ENCODE data around the gene SAYSD1. TPM values are rescaled to one million over a fixed set of nuclear protein-coding genes. Genes with fewer than 3 reads are reported as not detected.
A peak's percentile ranks its signal among the peaks of the same experiment; 100 is the strongest.

SAYSD1 gene
- total RNA-seq, 1 experiment from 2014 or later = 12.2 TPM

- Histone ChIP-seq H4K20me1 (ENCODE audit: low read length) (no peaks in the 10 kb centered on the region), H3K9ac (ENCODE audit: low read length) (no peak overlapping the region), H3K27ac (ENCODE audit: low read length) (no peak overlapping the region), H3K9me3 (ENCODE audit: low read length) (no peaks in the 10 kb centered on the region), H3K4me2 (ENCODE audit: low read length) (no peak overlapping the region), H3K4me1 (ENCODE audit: insufficient read depth, low read length) (no peaks in the 10 kb centered on the region), H3K36me3 (ENCODE audit: low read depth, low read length) (no peaks in the 10 kb centered on the region), H3K79me2 (ENCODE audit: low read length) (no peaks in the 10 kb centered on the region), H2AFZ (ENCODE audit: low read length) (no peak overlapping the region), H3F3A (ENCODE audit: low read length, unreplicated experiment) (no peaks in the 10 kb centered on the region), H3K9me2 (replicated peaks; ENCODE audit: low read length) (no peaks in the 10 kb centered on the region), H3K27me3 (ENCODE audit: low read length) (peaks cover 20% of the 10 kb centered on the region), H3K4me3 (ENCODE audit: low read length) (no peak overlapping the region)
- ATAC-seq (no peak), DNase-seq (no peak)
- TF ChIP-seq EZH2phosphoT487 (IDR thresholded peaks at IDR 0.05; ENCODE audit: borderline replicate concordance, low read length) (no peak), CTCF (conservative IDR thresholded peaks at IDR 0.05; ENCODE audit: low read depth, low read length) (no peak), EZH2 (IDR thresholded peaks at IDR 0.05; ENCODE audit: low read length, unreplicated experiment) (no peak)
- ChIA-PET POLR2A (ENCODE audit: unreplicated experiment) (no interaction called here), CTCF (no interaction called here)
- no TSS peak for BruUV-seq (replicated peaks)
- intact Hi-C loops (cut with micrococcal nuclease) = no loop called here
These were observed 9.1 kb upstream of the SAYSD1 start for GRCh38 chr6:39124114-39124513.

- intact Hi-C loops (cut with micrococcal nuclease) = no loop called here
- H3K9me2 ChIP-seq (replicated peaks; ENCODE audit: low read length) = no peaks in the 10 kb centered on the region
- H3K27me3 ChIP-seq (ENCODE audit: low read length) = peaks cover 23% of the 10 kb centered on the region
- no peak overlapping the region for H2AFZ ChIP-seq (ENCODE audit: low read length)
- no peak overlapping the region for H3K27ac ChIP-seq (ENCODE audit: low read length)
- H3K9me3 ChIP-seq (ENCODE audit: low read length) = no peaks in the 10 kb centered on the region
- no peaks in the 10 kb centered on the region for H3K79me2 ChIP-seq (ENCODE audit: low read length)
- ATAC-seq (no peak), DNase-seq (no peak)
- no peaks in the 10 kb centered on the region for H4K20me1 ChIP-seq (ENCODE audit: low read length)
- peaks cover 5% of the 10 kb centered on the region; the same call in 1 of the 2 replicates for H3K4me1 ChIP-seq (ENCODE audit: insufficient read depth, low read length)
- TF ChIP-seq CTCF (conservative IDR thresholded peaks at IDR 0.05; ENCODE audit: low read depth, low read length) (no peak), EZH2 (IDR thresholded peaks at IDR 0.05; ENCODE audit: low read length, unreplicated experiment) (no peak), EZH2phosphoT487 (IDR thresholded peaks at IDR 0.05; ENCODE audit: borderline replicate concordance, low read length) (no peak)
- CTCF ChIA-PET = no interaction called here
- H3K4me3 ChIP-seq (ENCODE audit: low read length) = no peak overlapping the region
- POLR2A ChIA-PET (ENCODE audit: unreplicated experiment) = no interaction called here
- BruUV-seq (replicated peaks) = no TSS peak
- no peaks in the 10 kb centered on the region for H3F3A ChIP-seq (ENCODE audit: low read length, unreplicated experiment)
- H3K36me3 ChIP-seq (ENCODE audit: low read depth, low read length) = no peaks in the 10 kb centered on the region
- no peak overlapping the region for H3K9ac ChIP-seq (ENCODE audit: low read length)
- no peak overlapping the region for H3K4me2 ChIP-seq (ENCODE audit: low read length)
These were observed 3.9 kb upstream of the SAYSD1 start for GRCh38 chr6:39118921-39119320.

GRCh38 chr6:39114388-39114703, 640 bp downstream of the SAYSD1 start:
- Histone ChIP-seq H3K79me2 (ENCODE audit: low read length) (no peaks in the 10 kb centered on the region), H3K4me2 (ENCODE audit: low read length) (peak overlapping the region; percentile 89), H3K27ac (ENCODE audit: low read length) (no peak overlapping the region), H3K9ac (ENCODE audit: low read length) (peak overlapping the region; percentile 79), H4K20me1 (ENCODE audit: low read length) (no peaks in the 10 kb centered on the region), H3F3A (ENCODE audit: low read length, unreplicated experiment) (no peaks in the 10 kb centered on the region), H3K4me1 (ENCODE audit: insufficient read depth, low read length) (peaks cover 9% of the 10 kb centered on the region; the same call in 1 of the 2 replicates), H3K4me3 (ENCODE audit: low read length) (peak overlapping the region; percentile 81), H3K27me3 (ENCODE audit: low read length) (peaks cover 5% of the 10 kb centered on the region; the same call in 1 of the 2 replicates), H2AFZ (ENCODE audit: low read length) (peak overlapping the region; percentile 99), H3K9me3 (ENCODE audit: low read length) (no peaks in the 10 kb centered on the region), H3K9me2 (replicated peaks; ENCODE audit: low read length) (no peaks in the 10 kb centered on the region), H3K36me3 (ENCODE audit: low read depth, low read length) (no peaks in the 10 kb centered on the region)
- no TSS peak for BruUV-seq (replicated peaks)
- intact Hi-C loops (cut with micrococcal nuclease) = no loop called here
- ChIA-PET CTCF (no interaction called here), POLR2A (ENCODE audit: unreplicated experiment) (interaction anchor here (0.6 kb wide), 1 partner anchor 25 kb away, joined by 4 read pairs; no protein-coding TSS in a partner anchor)
- TF ChIP-seq EZH2 (IDR thresholded peaks at IDR 0.05; ENCODE audit: low read length, unreplicated experiment) = no peak
- no peak for TF ChIP-seq EZH2phosphoT487 (IDR thresholded peaks at IDR 0.05; ENCODE audit: borderline replicate concordance, low read length)
- no peak for TF ChIP-seq CTCF (conservative IDR thresholded peaks at IDR 0.05; ENCODE audit: low read depth, low read length)
- ATAC-seq (peak; percentile 23; the same call in 1 of the 2 replicates), DNase-seq (no peak)
